Activated T-helper 1 cell treated with anti-CD3 and anti-CD28 coated beads, Interleukin-2, amount 50 U/mL, for 16 hours (primary cell): ENCODE measurements around the gene SUCLG2.

Source experiments
- DNase-seq, 2 donors: peaks; one replicate each; pipeline ENCODE4 v3.0.0-alpha.2; 2020; ENCODE audit warnings: low read depth in 1 of 2, low spot score in 1 of 2

The SUCLG2 gene

DNA sequence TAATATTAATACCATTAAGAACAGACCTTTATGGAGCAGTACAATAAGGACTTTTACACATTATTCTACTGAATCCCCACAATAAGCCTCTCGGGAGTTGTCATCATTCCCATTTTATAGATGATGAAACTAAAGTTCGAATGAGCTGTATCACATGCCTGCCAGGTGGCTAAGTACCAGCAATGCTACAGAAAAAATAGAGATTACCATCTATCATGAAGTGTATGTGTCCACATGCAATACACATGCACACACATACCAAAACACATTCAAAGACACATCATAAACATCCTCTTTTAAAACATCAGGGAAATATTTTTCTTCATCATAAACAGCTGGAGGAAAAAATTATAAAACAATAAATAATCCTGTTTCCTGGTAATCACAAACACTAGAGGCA is 136.6 kb downstream of the SUCLG2 start:
- DNase-seq = no peak

DNA sequence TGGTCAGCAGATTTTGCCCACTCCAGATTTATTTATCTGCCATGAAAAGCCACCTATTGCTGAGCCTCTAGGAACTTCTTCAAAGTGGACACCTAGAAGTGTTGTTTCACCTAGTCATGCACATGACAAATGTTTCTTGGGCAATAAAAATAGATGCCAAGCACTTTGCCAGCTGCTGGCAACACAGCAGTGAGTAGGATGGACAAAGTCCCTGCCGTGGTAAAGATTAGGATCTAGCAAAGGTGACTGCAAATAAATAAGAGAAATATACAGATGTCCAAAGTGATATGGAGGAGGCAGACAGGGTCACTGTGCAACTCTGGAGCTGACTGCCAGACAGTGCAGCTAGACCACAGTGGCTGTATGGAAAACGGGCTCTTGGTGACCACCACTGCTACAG is 137.9 kb downstream of the SUCLG2 start:
- DNase-seq = no peak

DNA sequence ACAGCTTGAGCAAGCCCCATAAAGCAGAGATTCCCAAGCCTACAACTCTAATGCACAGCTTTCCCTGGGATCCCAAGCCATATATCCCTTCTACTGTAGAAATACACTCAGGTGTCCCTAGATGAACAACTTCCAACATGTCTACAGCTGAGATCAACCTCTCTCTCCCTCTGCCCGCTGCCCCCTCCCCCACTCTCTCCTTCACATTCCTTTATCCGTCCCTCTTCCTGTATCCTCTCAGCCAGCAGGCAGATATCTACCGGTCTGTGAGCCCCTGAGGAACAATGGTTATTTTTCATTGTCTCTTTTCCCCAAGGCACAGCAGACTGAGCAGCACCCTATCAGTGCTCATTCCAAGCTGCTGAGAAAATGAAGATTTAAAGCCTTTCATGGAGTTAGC is 138.6 kb downstream of the SUCLG2 start:
- no peak for DNase-seq

DNA sequence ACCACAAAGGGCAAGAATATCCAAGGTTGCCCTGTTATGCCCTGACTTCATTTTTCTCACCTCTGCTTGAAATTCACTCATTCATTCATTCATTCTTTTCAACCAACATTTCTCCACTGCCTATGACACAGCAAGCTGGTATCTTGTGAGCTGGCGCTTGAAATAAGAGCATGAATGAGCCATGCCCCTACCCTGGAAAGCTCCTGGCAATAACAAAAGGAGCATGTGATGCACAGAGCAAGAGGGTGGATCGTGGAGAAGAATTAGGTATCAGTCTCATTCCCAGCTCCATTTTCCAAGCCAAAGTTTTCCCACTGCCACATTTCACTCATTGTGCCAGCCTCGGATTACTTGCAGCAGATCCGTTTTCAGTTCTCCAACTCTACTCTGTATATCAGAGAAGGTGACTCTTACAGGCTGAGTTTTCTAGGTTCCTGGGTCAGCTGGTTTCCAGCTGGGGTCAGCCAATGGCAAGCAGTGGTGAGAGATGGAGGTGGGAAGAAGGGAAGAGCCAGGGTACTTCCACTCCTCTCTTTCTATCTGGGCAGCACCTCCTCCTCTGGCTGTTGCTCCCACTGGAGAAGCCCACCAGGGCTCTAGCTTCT is 144.8 kb downstream of the SUCLG2 start:
- DNase-seq = no peak

DNA sequence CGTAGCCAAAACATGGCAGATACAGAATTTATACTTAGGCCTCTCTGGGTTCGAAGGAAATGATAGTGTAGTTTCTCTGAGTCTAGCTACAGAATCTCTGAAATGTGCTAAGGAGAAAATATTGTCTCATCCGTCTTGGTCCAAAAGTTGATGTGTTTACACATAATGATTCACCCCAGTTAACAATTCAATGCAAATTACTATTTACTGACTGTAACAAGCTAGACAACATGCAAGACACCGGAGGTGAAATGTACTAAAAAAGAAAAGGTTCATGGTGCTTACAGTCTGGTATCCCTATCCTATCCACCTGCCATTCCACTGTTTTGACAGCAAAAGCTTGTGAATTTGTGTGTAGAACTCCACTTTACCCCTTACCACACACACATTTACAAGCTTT is 146.8 kb downstream of the SUCLG2 start:
- no peak for DNase-seq

DNA sequence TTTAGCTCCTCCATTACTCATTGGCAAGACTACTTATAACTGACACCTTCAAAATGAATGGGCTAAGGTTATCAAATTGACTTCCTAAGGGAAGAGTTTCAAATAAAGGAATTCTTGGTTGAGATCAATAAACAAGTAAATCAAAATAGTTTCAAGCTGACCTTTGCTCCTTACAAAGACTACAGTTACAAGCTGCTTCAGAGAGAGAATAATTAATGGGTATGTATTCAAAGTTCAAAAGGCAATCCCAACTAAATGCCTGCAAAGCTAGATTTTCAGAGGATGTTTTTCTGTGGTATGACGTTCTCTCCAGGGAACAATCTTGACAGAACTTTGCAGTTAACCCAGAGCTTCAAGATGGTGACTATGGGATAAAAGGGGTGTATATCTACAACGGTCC is 153.7 kb downstream of the SUCLG2 start:
- DNase-seq = no peak

DNA sequence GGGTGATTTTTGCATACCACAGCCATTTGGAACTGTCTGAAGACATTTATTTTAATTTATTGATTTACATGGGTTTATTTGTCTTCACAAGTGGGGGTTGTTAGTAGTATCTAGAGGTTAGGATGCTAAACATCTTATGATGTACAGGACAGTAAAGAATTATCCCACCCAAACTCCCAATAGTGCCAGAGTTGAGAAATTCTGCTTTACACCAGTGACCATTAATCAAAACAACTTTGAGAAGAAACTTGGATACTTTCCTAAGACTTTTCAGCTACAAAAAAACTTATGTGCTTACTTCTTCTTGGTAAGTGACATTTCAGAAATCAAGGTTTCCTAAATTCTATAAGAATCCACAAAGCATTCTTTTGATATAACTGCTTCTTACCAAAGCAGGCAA is 156.7 kb downstream of the SUCLG2 start:
- no peak for DNase-seq

DNA sequence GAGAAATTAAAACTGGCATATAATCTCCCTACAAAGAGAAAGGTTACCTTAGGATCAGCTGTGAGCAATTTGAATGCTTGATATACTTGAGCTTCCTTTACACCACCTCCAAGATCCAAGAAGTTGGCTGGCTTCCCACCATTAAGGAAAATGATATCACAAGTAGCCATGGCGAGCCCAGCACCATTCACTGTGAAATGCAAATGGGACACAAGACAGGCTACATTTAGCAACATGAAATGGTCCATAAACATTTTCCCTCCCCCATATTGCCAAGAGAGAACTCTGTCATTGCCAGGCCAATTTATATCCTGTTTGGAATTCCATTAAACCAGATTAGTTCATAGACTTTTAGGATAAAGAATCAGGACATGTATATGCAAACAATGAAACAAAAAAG is 158.7 kb downstream of the SUCLG2 start:
- no peak for DNase-seq

DNA sequence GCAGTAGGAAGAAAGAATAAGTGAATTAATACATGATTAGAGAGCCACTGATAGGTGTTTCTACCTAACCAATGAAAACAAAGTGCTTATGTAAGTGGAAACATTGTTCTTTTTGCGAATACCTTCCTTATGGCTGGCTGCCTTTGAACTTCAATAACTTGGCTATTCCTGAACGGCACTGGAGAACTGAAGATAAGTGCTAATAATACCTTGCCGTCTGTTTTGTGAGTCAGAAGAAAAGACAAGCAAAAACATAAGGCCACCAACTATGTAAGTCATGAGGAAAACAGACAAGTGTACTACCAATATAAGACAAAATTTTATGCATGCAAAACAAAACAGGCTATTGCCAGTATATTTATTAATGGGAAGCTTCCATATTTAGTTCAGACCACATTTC is 160.6 kb downstream of the SUCLG2 start:
- no peak for DNase-seq

DNA sequence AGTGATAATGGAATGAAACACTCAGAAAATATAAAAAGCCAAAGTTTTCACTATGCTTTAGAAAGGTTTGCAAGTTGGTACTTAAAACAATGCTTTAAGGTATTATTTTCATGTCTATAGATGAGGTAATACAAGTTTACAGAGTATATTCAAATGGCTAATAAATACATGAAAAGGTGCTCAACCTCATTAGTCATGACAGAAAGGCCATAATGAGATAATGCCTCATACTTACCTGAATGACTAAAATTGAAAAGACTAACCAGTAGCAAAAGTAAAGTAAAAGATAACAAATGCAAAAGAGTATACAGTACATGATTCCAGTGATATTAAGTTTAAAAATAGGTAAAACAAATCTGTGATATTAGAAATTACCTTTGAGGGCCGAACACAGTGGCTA is 163.8 kb downstream of the SUCLG2 start:
- DNase-seq = no peak

DNA sequence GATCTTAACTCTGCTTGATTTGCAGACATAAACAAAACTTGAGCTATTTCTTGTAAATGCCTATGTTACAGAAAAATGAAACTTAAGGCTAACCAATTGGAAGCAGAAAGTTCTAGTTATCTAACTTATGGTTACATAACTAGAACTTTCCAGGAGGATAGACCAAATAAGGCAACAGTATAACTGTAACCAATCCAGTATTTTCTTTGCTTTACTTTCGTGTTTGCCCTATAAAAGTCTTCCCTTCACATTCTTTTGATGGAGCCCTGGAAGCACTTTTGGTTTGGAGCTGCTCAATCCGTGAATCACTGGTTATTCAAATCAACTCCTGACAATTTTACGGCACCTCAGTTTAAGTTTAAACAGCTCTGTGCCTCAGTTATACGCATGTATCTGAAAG is 164.6 kb downstream of the SUCLG2 start:
- DNase-seq = no peak

DNA sequence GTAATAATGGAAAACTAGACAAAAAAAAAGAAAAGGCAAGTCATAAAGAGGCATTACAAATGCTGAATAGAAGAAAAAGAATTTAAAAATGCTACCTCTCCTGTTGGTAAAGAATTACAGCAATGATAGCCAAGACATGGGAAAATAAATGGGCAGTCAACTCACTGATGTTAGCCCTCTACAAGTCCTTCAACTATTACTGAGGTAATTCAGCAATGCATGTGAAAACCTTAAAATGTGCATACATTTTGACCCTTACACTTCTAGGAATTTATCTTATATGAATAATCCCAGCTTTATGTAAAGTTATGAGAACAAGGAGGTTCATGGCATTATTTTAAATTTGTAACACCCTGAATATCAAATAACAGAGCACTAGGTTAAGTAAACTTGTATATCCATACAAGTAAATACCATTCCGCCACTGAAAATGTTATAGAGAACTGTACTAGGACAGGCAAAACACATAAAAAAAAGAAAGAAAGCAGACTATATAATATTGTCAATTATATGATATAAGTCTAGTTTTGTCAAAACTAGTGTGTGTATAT is 166.8 kb downstream of the SUCLG2 start:
- DNase-seq = no peak

DNA sequence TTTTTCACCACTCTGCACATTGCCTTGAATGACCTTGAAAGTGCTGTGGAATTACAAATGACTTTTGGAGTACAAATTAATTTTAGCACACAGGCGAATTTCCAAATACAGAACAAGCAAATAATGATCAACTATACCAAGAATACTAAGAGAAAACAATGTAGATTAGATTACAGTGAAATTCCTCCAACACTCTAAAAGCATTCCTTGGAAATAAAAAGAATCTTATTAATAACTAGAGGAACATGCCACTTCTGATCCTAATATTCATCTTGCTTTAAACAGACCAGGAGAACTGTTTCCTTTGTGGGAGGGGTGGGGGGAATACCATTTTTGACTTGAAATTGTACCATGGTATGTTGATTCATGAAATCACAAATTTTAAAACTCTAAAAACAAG is 167.5 kb downstream of the SUCLG2 start:
- no peak for DNase-seq

DNA sequence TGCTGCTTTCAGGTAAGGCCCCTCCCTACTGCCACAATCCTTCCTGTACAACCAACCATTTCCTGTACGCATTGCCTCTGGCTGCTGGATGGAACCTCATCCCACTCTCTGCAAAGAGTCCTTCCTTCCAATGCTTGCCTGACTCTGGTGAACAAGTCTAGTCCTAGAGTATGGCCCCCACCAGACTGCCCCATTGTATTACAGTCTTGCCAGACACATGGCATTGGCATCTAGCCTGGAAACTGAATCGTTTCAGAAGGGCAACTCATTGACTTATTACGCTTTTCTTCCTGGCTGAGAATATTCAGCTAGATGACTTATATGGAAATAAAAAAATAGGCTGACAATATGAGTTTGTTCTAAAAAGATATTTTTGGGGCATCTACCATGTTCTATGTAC is 170.3 kb downstream of the SUCLG2 start:
- DNase-seq = no peak

DNA sequence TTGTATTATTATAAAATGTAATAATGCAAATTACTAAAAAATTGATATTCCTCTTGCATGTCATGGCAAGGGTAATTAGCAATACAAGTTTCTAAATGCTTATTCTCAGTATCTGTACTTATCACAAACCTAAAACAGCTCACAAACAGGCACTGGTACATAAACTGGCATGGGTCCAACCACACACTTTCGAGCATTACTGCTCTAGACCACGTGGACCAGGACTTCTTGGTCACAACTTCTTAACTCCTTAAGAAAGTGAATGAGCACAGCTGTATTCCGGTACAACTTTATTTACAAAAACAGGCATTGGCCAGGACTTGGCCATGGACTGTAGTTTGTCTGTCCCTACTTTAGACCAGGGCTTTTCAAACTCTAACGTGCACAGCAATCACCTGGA is 173.3 kb downstream of the SUCLG2 start:
- DNase-seq = no peak

DNA sequence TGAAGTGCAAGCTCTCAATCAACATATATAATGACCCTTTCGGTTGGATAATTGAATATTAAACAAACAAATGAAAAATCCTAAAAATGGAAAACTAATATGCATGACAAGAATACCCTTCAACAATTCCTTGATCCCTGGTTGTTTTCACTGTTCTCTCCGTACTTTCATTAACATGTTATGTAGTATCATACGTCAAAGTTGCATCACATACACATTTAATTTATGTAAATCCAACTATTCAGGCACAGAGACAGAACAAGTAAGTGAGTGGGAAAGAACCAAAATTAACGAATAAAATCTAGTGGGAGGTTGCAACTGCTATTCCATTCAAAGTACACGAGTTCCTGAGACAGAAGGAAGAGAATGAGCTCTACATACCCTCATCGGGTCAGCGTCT is 176.0 kb downstream of the SUCLG2 start:
- DNase-seq = no peak

DNA sequence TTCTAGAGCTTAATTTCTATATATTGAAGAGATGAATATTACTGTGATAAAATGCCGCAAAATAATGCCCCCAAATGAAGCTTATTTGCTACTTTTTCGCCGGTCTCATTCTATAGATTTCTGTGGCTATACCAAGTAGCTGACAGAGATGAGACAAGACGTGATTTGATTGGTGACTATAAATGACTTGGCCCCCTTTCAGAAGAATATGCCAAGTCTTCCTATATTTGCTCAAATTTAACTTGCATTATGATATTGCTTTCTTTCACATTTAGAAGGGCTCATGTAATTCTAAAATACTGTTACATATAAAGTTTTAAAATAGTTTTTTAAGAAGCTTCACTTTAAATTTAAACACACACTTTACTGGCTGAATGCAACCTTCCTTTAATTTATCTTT is 180.1 kb downstream of the SUCLG2 start:
- DNase-seq = no peak

DNA sequence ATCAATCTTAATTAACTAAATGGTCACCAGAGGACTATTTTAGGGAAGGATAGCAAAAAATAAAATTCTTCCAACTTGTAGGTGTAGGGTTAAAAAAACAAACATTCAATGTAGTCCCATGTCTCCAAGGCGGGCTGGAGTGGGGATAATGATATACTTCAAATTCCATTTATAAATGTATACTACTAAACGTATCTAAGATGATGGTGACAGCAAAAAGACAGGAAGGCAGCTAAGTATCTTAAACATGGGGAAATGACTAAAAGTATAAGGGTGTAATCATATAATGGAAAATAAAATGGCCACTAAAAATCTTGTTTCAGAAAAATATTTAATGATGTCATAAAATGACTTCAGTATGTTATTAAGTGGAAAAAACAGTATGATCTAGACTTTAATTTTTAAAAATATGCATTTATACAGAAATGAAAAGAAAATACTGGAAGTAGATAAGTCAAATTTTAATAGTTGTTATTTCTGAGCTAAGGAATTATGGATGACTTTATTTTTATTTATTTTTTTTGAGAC is 181.7 kb downstream of the SUCLG2 start:
- no peak for DNase-seq

DNA sequence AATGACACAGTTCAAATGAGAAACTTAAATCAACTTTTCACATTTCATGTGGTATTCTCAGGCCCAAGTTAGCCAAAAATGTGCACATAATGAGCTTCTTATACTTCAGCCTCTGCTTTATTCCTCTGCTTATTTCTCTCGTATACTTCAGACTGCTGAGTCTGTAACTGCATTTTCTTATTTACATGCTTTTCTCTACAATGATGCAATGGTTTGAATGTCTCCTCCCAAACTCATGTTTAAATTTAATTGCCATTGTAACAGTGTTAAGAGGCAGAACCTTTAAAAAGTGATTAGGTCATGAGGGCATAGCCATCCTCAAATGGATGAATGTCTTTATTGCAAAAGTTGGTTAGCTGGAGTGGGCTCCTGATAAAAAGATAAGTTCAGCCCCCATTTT is 184.2 kb downstream of the SUCLG2 start:
- no peak for DNase-seq

DNA sequence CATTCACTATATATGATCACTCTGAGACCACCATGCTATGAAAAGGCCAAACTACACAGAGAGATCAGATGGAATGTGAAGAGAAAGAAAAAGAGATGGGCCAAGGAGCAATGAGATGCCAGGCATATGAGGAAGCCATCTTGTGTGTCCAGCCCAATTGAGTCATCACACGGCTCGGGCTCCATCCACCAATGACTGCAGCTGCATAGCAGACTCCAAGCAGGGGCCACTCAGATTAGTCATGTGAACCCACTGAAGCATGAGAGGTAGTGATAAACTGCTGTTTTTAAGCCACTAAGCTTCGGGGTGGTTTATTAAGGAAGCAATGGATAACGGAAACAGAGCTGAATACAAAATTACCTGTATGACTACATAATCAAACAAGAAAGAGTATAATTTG is 185.9 kb downstream of the SUCLG2 start:
- no peak for DNase-seq

DNA sequence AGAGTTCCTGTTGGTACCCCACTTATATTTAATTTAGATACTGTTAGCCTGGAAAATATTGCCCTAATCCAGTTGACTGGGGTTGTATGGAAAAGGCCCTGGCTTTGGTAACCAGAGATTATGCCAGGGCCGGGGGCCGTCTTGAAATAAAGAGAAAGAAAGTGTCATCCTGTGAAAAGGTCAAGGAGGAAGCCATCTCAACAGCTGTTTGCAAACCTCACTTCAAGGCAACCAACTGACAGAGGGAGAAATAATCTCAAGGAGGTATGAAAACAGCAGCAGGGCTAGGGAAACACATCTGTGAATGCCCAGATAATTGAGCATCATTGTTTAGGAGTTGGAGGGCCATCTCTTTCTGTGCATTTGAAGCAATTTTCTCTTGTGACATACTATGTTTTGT is 190.8 kb downstream of the SUCLG2 start:
- DNase-seq = no peak

DNA sequence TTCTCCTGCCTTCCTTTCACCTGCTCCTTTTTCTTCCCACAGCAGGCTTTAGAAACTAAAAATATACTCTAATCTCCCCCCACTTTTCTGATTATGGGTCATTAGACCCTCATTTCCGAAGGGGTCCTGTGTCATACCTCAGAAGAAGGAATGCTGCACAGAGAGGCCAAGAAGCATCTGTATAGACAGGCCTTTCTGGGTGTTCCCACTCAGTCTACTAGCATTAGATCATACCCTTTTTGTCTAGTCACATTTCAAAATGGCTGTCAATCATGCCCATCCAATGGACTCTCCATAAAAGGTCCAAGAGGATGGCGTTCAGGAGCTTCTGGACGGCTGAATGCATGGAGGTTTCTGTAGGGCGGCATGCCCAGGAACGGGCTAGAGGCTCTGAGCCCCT is 192.2 kb downstream of the SUCLG2 start:
- no peak for DNase-seq

DNA sequence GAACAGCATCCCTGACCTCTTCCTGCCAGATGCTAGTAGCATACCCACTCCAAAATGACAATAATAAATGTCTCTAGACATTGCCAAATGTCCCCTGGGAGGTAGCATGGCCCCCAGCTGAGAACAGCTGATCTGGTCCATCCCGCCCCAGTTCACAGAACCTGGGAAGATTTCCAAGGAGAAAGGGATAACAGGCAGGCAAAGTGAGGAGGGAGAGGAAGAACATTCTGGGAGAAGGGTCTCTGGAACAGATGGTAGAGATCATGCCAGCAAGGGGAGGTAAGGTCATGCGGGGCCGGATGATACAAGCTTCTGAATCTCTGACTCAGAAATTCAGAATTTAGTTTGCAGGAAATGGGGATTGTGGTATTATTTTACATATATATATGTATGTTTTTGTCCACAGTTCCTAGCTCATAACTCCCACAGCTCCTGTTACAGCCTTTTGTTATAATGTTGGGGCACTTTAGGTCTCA is 192.7 kb downstream of the SUCLG2 start:
- no peak for DNase-seq
